Endothelial cell of umbilical vein (primary cell): ENCODE measurements around the gene FASLG. TPM values are rescaled to one million over a fixed set of nuclear protein-coding genes. Genes with fewer than 3 reads are reported as not detected.

Experiments used
- BruUV-seq: library from RNA; stranded (reverse); fragments of 400-500 nt; replicated peaks from 2 replicates; lab custom pipeline; 2021; lab: Mats Ljungman, UMichigan
- CTCF ChIA-PET: fragments of 300-600, 350-600 bp; sonication (Branson Sonifier 250); formaldehyde crosslinking; loops from one replicate; lab custom pipeline; 2021; ENCODE audit warnings: antibody characterized with exemption, inconsistent platforms; lab: Charles Lee
- POLR2A ChIA-PET: fragments of 300-600, 350-600 bp; sonication (Branson Sonifier 250); formaldehyde crosslinking; loops from one replicate; lab custom pipeline; 2021; ENCODE audit warnings: antibody characterized with exemption, inconsistent platforms; lab: Charles Lee
- DNase-seq: peaks from one replicate; pipeline ENCODE4 v3.0.0-alpha.2; 2011; ENCODE audit warnings: low read depth, low spot score
- FAIRE-seq: peaks from 2 replicates; lab custom pipeline; 2011; peaks lifted over from hg19 to GRCh38; lab: Jason Lieb, UNC
- H2AFZ ChIP-seq: 2 replicates; pipeline ENCODE4 v1.6.0; 2012; ENCODE audit warnings: low read depth, low read length, control low read depth, inconsistent platforms
- H3K27ac ChIP-seq: 2 replicates; pipeline ENCODE4 v1.5.1; 2011; ENCODE audit warnings: low read depth, mild to moderate bottlenecking, control low read depth, low read length, moderate library complexity; ENCODE audit not compliant: insufficient read depth
- H3K27me3 ChIP-seq, 2 experiments: 2 replicates each; pipeline versions ENCODE4 v1.6.0 to v1.6.1; 2011; ENCODE audit warnings: low read length in 2 of 2, mixed read lengths in 1 of 2; ENCODE audit not compliant: control insufficient read depth in 2 of 2, insufficient read depth in 2 of 2
- H3K36me3 ChIP-seq, 2 experiments: 2 replicates in 1 of 2; 3 replicates in 1 of 2; pipeline ENCODE4 v1.5.1; 2011; ENCODE audit warnings: low read length in 2 of 2, mild to moderate bottlenecking in 1 of 2, moderate library complexity in 1 of 2; ENCODE audit not compliant: control insufficient read depth in 2 of 2, insufficient read depth in 2 of 2; ENCODE audit errors: extremely low read depth in 1 of 2
- H3K4me1 ChIP-seq: 3 replicates; pipeline ENCODE4 v1.5.1; 2011; ENCODE audit warnings: mild to moderate bottlenecking, low read length; ENCODE audit not compliant: control insufficient read depth, insufficient read depth; ENCODE audit errors: extremely low read depth
- H3K4me2 ChIP-seq: 2 replicates; pipeline ENCODE4 v1.6.1; 2011; ENCODE audit warnings: low read length, control low read depth, mixed read lengths; ENCODE audit not compliant: insufficient read depth
- H3K4me3 ChIP-seq, 3 experiments: fragments of 200-600 bp in 1 of 3; sonication (generic), shearing (Covaris generic) in 1 of 3; replicated peaks in 1 of 3; 2 replicates each; pipeline ENCODE4 v1.5.1; 2011 to 2016; ENCODE audit warnings: control low read depth in 3 of 3, low read length in 3 of 3, mild to moderate bottlenecking in 2 of 3, inconsistent platforms in 1 of 3, low read depth in 1 of 3, moderate library complexity in 1 of 3; ENCODE audit not compliant: insufficient read depth in 1 of 3
- H3K79me2 ChIP-seq: 2 replicates; pipeline ENCODE4 v1.6.0; 2012; ENCODE audit warnings: low read length, inconsistent platforms; ENCODE audit not compliant: control insufficient read depth, insufficient read depth
- H3K9ac ChIP-seq: replicated peaks from 2 replicates; pipeline ENCODE3; 2011; ENCODE audit warnings: low read length, control low read depth; ENCODE audit not compliant: insufficient read depth; ENCODE audit errors: extremely low read depth
- H3K9me1 ChIP-seq: replicated peaks from 3 replicates; pipeline ENCODE4 v1.6.0; 2011; ENCODE audit warnings: mild to moderate bottlenecking, low read length; ENCODE audit not compliant: control insufficient read depth, insufficient read depth; ENCODE audit errors: extremely low read depth
- H3K9me3 ChIP-seq: replicated peaks from 2 replicates; pipeline ENCODE4 v1.5.1; 2012; ENCODE audit warnings: low read length, inconsistent platforms; ENCODE audit not compliant: control insufficient read depth, insufficient read depth
- H4K20me1 ChIP-seq: replicated peaks from 2 replicates; pipeline ENCODE3; 2011; ENCODE audit warnings: mild to moderate bottlenecking, low read length; ENCODE audit not compliant: control insufficient read depth, insufficient read depth; ENCODE audit errors: extremely low read depth
- EZH2 ChIP-seq: IDR thresholded peaks from 2 replicates; pipeline ENCODE4 v1.6.1; 2012; ENCODE audit warnings: borderline replicate concordance, low read depth, mild to moderate bottlenecking, moderate library complexity, low read length, inconsistent platforms; ENCODE audit not compliant: severe bottlenecking
- FOS ChIP-seq: IDR thresholded peaks from 2 replicates; pipeline ENCODE4 v1.6.1; 2011; ENCODE audit warnings: mild to moderate bottlenecking, low read length, moderate library complexity, borderline replicate concordance; ENCODE audit not compliant: insufficient read depth
- GATA2 ChIP-seq: IDR thresholded peaks from 2 replicates; pipeline ENCODE4 v1.7.0; 2011; ENCODE audit warnings: low read depth, mild to moderate bottlenecking, moderate library complexity, mixed read lengths, low read length; ENCODE audit not compliant: insufficient read length, insufficient read depth
- JUN ChIP-seq: IDR thresholded peaks from 2 replicates; pipeline ENCODE4 v1.6.1; 2011; ENCODE audit warnings: borderline replicate concordance, low read depth; ENCODE audit not compliant: insufficient read length, insufficient read depth
- MAX ChIP-seq: IDR thresholded peaks from 2 replicates; pipeline ENCODE4 v1.6.1; 2011; ENCODE audit not compliant: insufficient read depth, insufficient read length
- MYC ChIP-seq: IDR thresholded peaks from one replicate; pipeline ENCODE4 v1.6.1; 2011; ENCODE audit warnings: mild to moderate bottlenecking, low read depth, low read length
- POLR2A ChIP-seq: IDR thresholded peaks from 2 replicates; pipeline ENCODE4 v1.6.1; 2012; ENCODE audit warnings: low read depth, mild to moderate bottlenecking, control low read depth, low read length
- POLR2AphosphoS5 ChIP-seq: IDR thresholded peaks from 2 replicates; pipeline ENCODE4 v1.6.1; 2012; ENCODE audit warnings: low read depth, mild to moderate bottlenecking, control low read depth, low read length, moderate library complexity; ENCODE audit not compliant: insufficient read depth
- dilution Hi-C: fragments of 300-500 bp; cut with MboI; formaldehyde crosslinking; loops from one replicate; pipeline ENCODE4 v1.15.0; 2019; ENCODE audit warnings: low sequenced_read_pairs; ENCODE audit not compliant: extremely low pct_ligation_motif_present
- intact Hi-C: fragments of 100-400 bp; cut with micrococcal nuclease; formaldehyde crosslinking; loops from one replicate; pipeline ENCODE4 v1.10.0; 2022
- polyA plus RNA-seq, 4 experiments: library from polyadenylated mRNA; depleted of rRNA in 3 of 4; stranded (reverse) in 3 of 4; unstranded in 1 of 4; fragments of >200 nt; gene quantifications; 2 replicates each; pipeline versions ENCODE4 v1.2.1 to v1.2.3, GENCODE V29; 2011 to 2012; ENCODE audit warnings: missing spikeins in 1 of 4
- total RNA-seq: library from RNA; stranded (reverse); gene quantifications from 2 replicates; pipeline ENCODE4 v1.2.3, GENCODE V29; 2021
- TF ChIP-seq, protein P1 (sequence below), 2 donors: IDR thresholded peaks; 1 replicate in 1 of 2; 2 replicates in 1 of 2; pipeline ENCODE4 v1.5.1; 2011; ENCODE audit warnings: low read length in 2 of 2, mild to moderate bottlenecking in 2 of 2, moderate library complexity in 2 of 2, control low read depth in 1 of 2, inconsistent platforms in 1 of 2, low read depth in 1 of 2; ENCODE audit not compliant: insufficient read depth in 1 of 2; ENCODE audit errors: extremely low read depth in 1 of 2

FASLG gene
- total and polyA plus RNA-seq, 2 donors (not counting 3 experiments of a cell fraction or from before 2014, with no cell fraction given), result not detected

DNA sequence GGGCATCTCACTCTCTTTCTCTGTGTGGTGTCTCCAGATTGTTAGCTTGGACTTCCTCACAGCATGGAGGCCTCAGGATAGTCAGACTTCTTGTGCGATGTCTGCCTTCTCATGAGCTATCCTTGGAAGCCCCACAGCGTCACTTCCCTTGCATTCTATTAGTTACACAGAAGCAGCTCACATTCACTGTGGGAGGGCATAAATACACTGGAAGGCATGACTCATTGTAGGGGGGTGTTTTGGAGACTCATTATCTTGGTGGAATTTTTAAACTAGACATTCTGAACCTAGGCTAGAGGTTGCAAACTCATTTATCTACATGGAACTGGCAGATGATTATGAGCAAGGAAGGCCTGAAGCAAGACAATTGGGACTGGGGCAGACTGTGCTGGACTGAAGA lies 21.4 kb upstream of the FASLG start:
- Histone ChIP-seq H3K79me2 (no peaks in the 10 kb centered on the region), H3K4me2 (no peak overlapping the region), H3K9ac (no peak overlapping the region), H3K9me1 (no peaks in the 10 kb centered on the region), H2AFZ (no peak overlapping the region), H3K36me3 (no peaks in the 10 kb centered on the region), H3K27ac (no peak overlapping the region), H4K20me1 (no peaks in the 10 kb centered on the region), H3K4me1 (peaks cover under 1% of the 10 kb centered on the region), H3K9me3 (no peaks in the 10 kb centered on the region), H3K27me3 (peaks cover 4% of the 10 kb centered on the region in 2 experiments), H3K4me3 (no peak overlapping the region)
- TF ChIP-seq POLR2A, result no peak
- no peak for TF ChIP-seq EZH2
- TF ChIP-seq, protein P1, sequence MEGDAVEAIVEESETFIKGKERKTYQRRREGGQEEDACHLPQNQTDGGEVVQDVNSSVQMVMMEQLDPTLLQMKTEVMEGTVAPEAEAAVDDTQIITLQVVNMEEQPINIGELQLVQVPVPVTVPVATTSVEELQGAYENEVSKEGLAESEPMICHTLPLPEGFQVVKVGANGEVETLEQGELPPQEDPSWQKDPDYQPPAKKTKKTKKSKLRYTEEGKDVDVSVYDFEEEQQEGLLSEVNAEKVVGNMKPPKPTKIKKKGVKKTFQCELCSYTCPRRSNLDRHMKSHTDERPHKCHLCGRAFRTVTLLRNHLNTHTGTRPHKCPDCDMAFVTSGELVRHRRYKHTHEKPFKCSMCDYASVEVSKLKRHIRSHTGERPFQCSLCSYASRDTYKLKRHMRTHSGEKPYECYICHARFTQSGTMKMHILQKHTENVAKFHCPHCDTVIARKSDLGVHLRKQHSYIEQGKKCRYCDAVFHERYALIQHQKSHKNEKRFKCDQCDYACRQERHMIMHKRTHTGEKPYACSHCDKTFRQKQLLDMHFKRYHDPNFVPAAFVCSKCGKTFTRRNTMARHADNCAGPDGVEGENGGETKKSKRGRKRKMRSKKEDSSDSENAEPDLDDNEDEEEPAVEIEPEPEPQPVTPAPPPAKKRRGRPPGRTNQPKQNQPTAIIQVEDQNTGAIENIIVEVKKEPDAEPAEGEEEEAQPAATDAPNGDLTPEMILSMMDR (IDR thresholded peaks at IDR 0.05; ENCODE audit: extremely low read depth in 1 of 2, insufficient read depth in 1 of 2, low read depth in 1 of 2, low read length in 2 of 2), result no peak
- no peak for TF ChIP-seq MYC
- TF ChIP-seq JUN, result no peak
- TF ChIP-seq FOS, result peak; percentile 37
- dilution Hi-C loops, result no loop called here
- intact Hi-C loops, result no loop called here
- ChIA-PET POLR2A (no interaction called here), CTCF (interaction anchor here (1.4 kb wide), 1 partner anchor 48 kb away, joined by 3 read pairs; no protein-coding TSS in a partner anchor)
- no TSS peak for BruUV-seq
- FAIRE-seq (no peak), DNase-seq (no peak)

DNA sequence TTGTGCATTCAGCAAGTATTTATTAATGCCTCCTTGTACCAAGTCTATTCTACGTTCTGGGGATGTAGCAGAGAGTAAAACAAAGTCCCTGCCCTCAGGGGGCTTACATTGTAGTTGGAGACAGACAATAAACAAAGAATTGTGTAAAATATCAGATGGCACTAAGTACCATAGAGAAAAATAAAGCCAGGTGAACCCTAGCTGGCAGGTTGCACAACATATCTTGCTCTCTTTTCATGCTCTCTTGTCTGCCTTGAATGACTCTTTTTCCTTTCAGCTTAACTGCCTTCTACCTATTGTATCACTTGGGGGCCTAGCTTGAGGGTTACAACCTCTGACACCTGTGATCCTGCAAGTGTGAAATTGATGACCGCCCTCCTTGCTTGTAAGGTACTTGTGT lies 20.7 kb upstream of the FASLG start:
- Histone ChIP-seq H2AFZ (no peak overlapping the region), H4K20me1 (no peaks in the 10 kb centered on the region), H3K9me3 (no peaks in the 10 kb centered on the region), H3K36me3 (no peaks in the 10 kb centered on the region), H3K9ac (no peak overlapping the region), H3K79me2 (no peaks in the 10 kb centered on the region), H3K9me1 (no peaks in the 10 kb centered on the region), H3K27ac (no peak overlapping the region), H3K27me3 (peaks cover 4% of the 10 kb centered on the region in 2 experiments), H3K4me2 (no peak overlapping the region), H3K4me1 (peaks cover 8% of the 10 kb centered on the region), H3K4me3 (no peak overlapping the region)
- intact Hi-C loops (no loop called here), dilution Hi-C loops (no loop called here)
- BruUV-seq, result no TSS peak
- TF ChIP-seq, protein P1 (IDR thresholded peaks at IDR 0.05; ENCODE audit: extremely low read depth in 1 of 2, insufficient read depth in 1 of 2, low read depth in 1 of 2, low read length in 2 of 2), result no peak
- no peak for TF ChIP-seq MAX
- no peak for TF ChIP-seq MYC
- TF ChIP-seq GATA2, result no peak
- TF ChIP-seq POLR2A, result no peak
- no peak for TF ChIP-seq FOS
- TF ChIP-seq EZH2, result no peak
- TF ChIP-seq POLR2AphosphoS5, result no peak
- POLR2A ChIA-PET, result no interaction called here
- no peak for FAIRE-seq
- CTCF ChIA-PET, result interaction anchor here (1.4 kb wide), 1 partner anchor 49 kb away, joined by 3 read pairs; no protein-coding TSS in a partner anchor
- DNase-seq, result no peak
